ENCODE data around the gene INTS4.
"Not testable (repeated sequence)": the region's sequence is repeated elsewhere in the genome, so short reads cannot be mapped to it uniquely, and the experiment has no call there.

The INTS4 gene

GRCh38 chr11:77889045-77889444 lies 105.4 kb downstream of the INTS4 start:
- H3K4me3 ChIP-seq (ENCODE audit: low read length); H3K9ac ChIP-seq (ENCODE audit: low read length); H3K4me1 ChIP-seq (ENCODE audit: control insufficient read depth, low read depth, low read length); H3K9me3 ChIP-seq (ENCODE audit: control insufficient read depth, low read depth, low read length); H3K27me3 ChIP-seq (ENCODE audit: control insufficient read depth, insufficient read depth, low read length); H3K27ac ChIP-seq (ENCODE audit: low read length): not testable (repeated sequence)
- peaks cover 14% of the 10 kb centered on the region for H3K36me3 ChIP-seq (ENCODE audit: control insufficient read depth, low read depth, low read length)

- no peaks in the 10 kb centered on the region for H3K27me3 ChIP-seq (ENCODE audit: control insufficient read depth, insufficient read depth, low read length)
- H3K9me3 ChIP-seq (ENCODE audit: control insufficient read depth, low read depth, low read length), result no peaks in the 10 kb centered on the region
- no peak overlapping the region for H3K27ac ChIP-seq (ENCODE audit: low read length)
- no peak overlapping the region for H3K9ac ChIP-seq (ENCODE audit: low read length)
- H3K4me3 ChIP-seq (ENCODE audit: low read length), result no peak overlapping the region
- H3K36me3 ChIP-seq (ENCODE audit: control insufficient read depth, low read depth, low read length), result peaks cover 28% of the 10 kb centered on the region
- no peaks in the 10 kb centered on the region for H3K4me1 ChIP-seq (ENCODE audit: control insufficient read depth, low read depth, low read length)
Measured at GRCh38 chr11:77886401-77886800, 108.1 kb downstream of the INTS4 start.

- Histone ChIP-seq H3K27me3 (ENCODE audit: control insufficient read depth, insufficient read depth, low read length) (no peaks in the 10 kb centered on the region), H3K27ac (ENCODE audit: low read length) (no peak overlapping the region)
Measured at GRCh38 chr11:77884829-77885190, 109.7 kb downstream of the INTS4 start.

GRCh38 chr11:77884186-77884828 lies 110.2 kb downstream of the INTS4 start:
- peaks cover 30% of the 10 kb centered on the region for H3K36me3 ChIP-seq (ENCODE audit: control insufficient read depth, low read depth, low read length)
- H3K9me3 ChIP-seq (ENCODE audit: control insufficient read depth, low read depth, low read length), result no peaks in the 10 kb centered on the region
- no peak overlapping the region for H3K9ac ChIP-seq (ENCODE audit: low read length)
- H3K27ac ChIP-seq (ENCODE audit: low read length), result no peak overlapping the region
- H3K4me3 ChIP-seq (ENCODE audit: low read length), result no peak overlapping the region
- H3K4me1 ChIP-seq (ENCODE audit: control insufficient read depth, low read depth, low read length), result no peaks in the 10 kb centered on the region
- no peaks in the 10 kb centered on the region for H3K27me3 ChIP-seq (ENCODE audit: control insufficient read depth, insufficient read depth, low read length)

More at GRCh38 chr11:77884829-77885190, 109.7 kb downstream of the INTS4 start:
- Histone ChIP-seq H3K36me3 (ENCODE audit: control insufficient read depth, low read depth, low read length) (peaks cover 28% of the 10 kb centered on the region), H3K4me1 (ENCODE audit: control insufficient read depth, low read depth, low read length) (no peaks in the 10 kb centered on the region), H3K9ac (ENCODE audit: low read length) (no peak overlapping the region), H3K9me3 (ENCODE audit: control insufficient read depth, low read depth, low read length) (no peaks in the 10 kb centered on the region), H3K4me3 (ENCODE audit: low read length) (no peak overlapping the region)

GRCh38 chr11:77883775-77884174 lies 110.7 kb downstream of the INTS4 start:
- Histone ChIP-seq H3K27me3 (ENCODE audit: control insufficient read depth, insufficient read depth, low read length) (no peaks in the 10 kb centered on the region), H3K36me3 (ENCODE audit: control insufficient read depth, low read depth, low read length) (peaks cover 34% of the 10 kb centered on the region), H3K27ac (ENCODE audit: low read length) (no peak overlapping the region), H3K4me3 (ENCODE audit: low read length) (no peak overlapping the region), H3K4me1 (ENCODE audit: control insufficient read depth, low read depth, low read length) (no peaks in the 10 kb centered on the region), H3K9ac (ENCODE audit: low read length) (no peak overlapping the region), H3K9me3 (ENCODE audit: control insufficient read depth, low read depth, low read length) (no peaks in the 10 kb centered on the region)

GRCh38 chr11:77882396-77882795 lies 112.1 kb downstream of the INTS4 start:
- H3K27me3 ChIP-seq (ENCODE audit: control insufficient read depth, insufficient read depth, low read length), result no peaks in the 10 kb centered on the region
- H3K27ac ChIP-seq (ENCODE audit: low read length), result no peak overlapping the region
- H3K4me3 ChIP-seq (ENCODE audit: low read length), result no peak overlapping the region
- no peak overlapping the region for H3K9ac ChIP-seq (ENCODE audit: low read length)
- no peaks in the 10 kb centered on the region for H3K9me3 ChIP-seq (ENCODE audit: control insufficient read depth, low read depth, low read length)
- peaks cover 39% of the 10 kb centered on the region for H3K36me3 ChIP-seq (ENCODE audit: control insufficient read depth, low read depth, low read length)
- no peaks in the 10 kb centered on the region for H3K4me1 ChIP-seq (ENCODE audit: control insufficient read depth, low read depth, low read length)

- Histone ChIP-seq H3K9ac (ENCODE audit: low read length) (no peak overlapping the region), H3K36me3 (ENCODE audit: control insufficient read depth, low read depth, low read length) (peaks cover 33% of the 10 kb centered on the region), H3K4me3 (ENCODE audit: low read length) (no peak overlapping the region), H3K27me3 (ENCODE audit: control insufficient read depth, insufficient read depth, low read length) (no peaks in the 10 kb centered on the region), H3K4me1 (ENCODE audit: control insufficient read depth, low read depth, low read length) (peaks cover 6% of the 10 kb centered on the region), H3K27ac (ENCODE audit: low read length) (no peak overlapping the region), H3K9me3 (ENCODE audit: control insufficient read depth, low read depth, low read length) (no peaks in the 10 kb centered on the region)
Measured at GRCh38 chr11:77879218-77879617, 115.2 kb downstream of the INTS4 start.

GRCh38 chr11:77878247-77878646 lies 116.2 kb downstream of the INTS4 start:
- not testable (repeated sequence) for H3K27ac ChIP-seq (ENCODE audit: low read length); H3K9ac ChIP-seq (ENCODE audit: low read length)

GRCh38 chr11:77876045-77876444 lies 118.4 kb downstream of the INTS4 start:
- H3K36me3 ChIP-seq (ENCODE audit: control insufficient read depth, low read depth, low read length), result peaks cover 15% of the 10 kb centered on the region
- no peaks in the 10 kb centered on the region for H3K9me3 ChIP-seq (ENCODE audit: control insufficient read depth, low read depth, low read length)
- no peak overlapping the region for H3K9ac ChIP-seq (ENCODE audit: low read length)
- no peak overlapping the region for H3K27ac ChIP-seq (ENCODE audit: low read length)
- peaks cover 6% of the 10 kb centered on the region for H3K4me1 ChIP-seq (ENCODE audit: control insufficient read depth, low read depth, low read length)
- H3K4me3 ChIP-seq (ENCODE audit: low read length), result no peak overlapping the region
- no peaks in the 10 kb centered on the region for H3K27me3 ChIP-seq (ENCODE audit: control insufficient read depth, insufficient read depth, low read length)

More at GRCh38 chr11:77878247-77878646, 116.2 kb downstream of the INTS4 start:
- H3K4me3 ChIP-seq (ENCODE audit: low read length); H3K27me3 ChIP-seq (ENCODE audit: control insufficient read depth, insufficient read depth, low read length); H3K9me3 ChIP-seq (ENCODE audit: control insufficient read depth, low read depth, low read length); H3K4me1 ChIP-seq (ENCODE audit: control insufficient read depth, low read depth, low read length): not testable (repeated sequence)
- peaks cover 24% of the 10 kb centered on the region for H3K36me3 ChIP-seq (ENCODE audit: control insufficient read depth, low read depth, low read length)

GRCh38 chr11:77874206-77874605 lies 120.3 kb downstream of the INTS4 start:
- H3K36me3 ChIP-seq (ENCODE audit: control insufficient read depth, low read depth, low read length), result peaks cover 12% of the 10 kb centered on the region
- no peak overlapping the region for H3K4me3 ChIP-seq (ENCODE audit: low read length)
- peaks cover 6% of the 10 kb centered on the region for H3K4me1 ChIP-seq (ENCODE audit: control insufficient read depth, low read depth, low read length)
- H3K9ac ChIP-seq (ENCODE audit: low read length), result no peak overlapping the region
- no peaks in the 10 kb centered on the region for H3K9me3 ChIP-seq (ENCODE audit: control insufficient read depth, low read depth, low read length)
- no peaks in the 10 kb centered on the region for H3K27me3 ChIP-seq (ENCODE audit: control insufficient read depth, insufficient read depth, low read length)
- H3K27ac ChIP-seq (ENCODE audit: low read length), result no peak overlapping the region

- no peak overlapping the region for H3K9ac ChIP-seq (ENCODE audit: low read length)
- no peaks in the 10 kb centered on the region for H3K9me3 ChIP-seq (ENCODE audit: control insufficient read depth, low read depth, low read length)
- no peaks in the 10 kb centered on the region for H3K27me3 ChIP-seq (ENCODE audit: control insufficient read depth, insufficient read depth, low read length)
- no peak overlapping the region for H3K4me3 ChIP-seq (ENCODE audit: low read length)
- peaks cover 5% of the 10 kb centered on the region for H3K36me3 ChIP-seq (ENCODE audit: control insufficient read depth, low read depth, low read length)
- no peak overlapping the region for H3K27ac ChIP-seq (ENCODE audit: low read length)
- peaks cover 6% of the 10 kb centered on the region for H3K4me1 ChIP-seq (ENCODE audit: control insufficient read depth, low read depth, low read length)
Measured at GRCh38 chr11:77873345-77873744, 121.1 kb downstream of the INTS4 start.

- no peak overlapping the region for H3K9ac ChIP-seq (ENCODE audit: low read length)
- H3K27ac ChIP-seq (ENCODE audit: low read length), result no peak overlapping the region
- no peak overlapping the region for H3K4me3 ChIP-seq (ENCODE audit: low read length)
- H3K27me3 ChIP-seq (ENCODE audit: control insufficient read depth, insufficient read depth, low read length), result no peaks in the 10 kb centered on the region
- no peaks in the 10 kb centered on the region for H3K9me3 ChIP-seq (ENCODE audit: control insufficient read depth, low read depth, low read length)
- peaks cover 4% of the 10 kb centered on the region for H3K36me3 ChIP-seq (ENCODE audit: control insufficient read depth, low read depth, low read length)
- peaks cover 6% of the 10 kb centered on the region for H3K4me1 ChIP-seq (ENCODE audit: control insufficient read depth, low read depth, low read length)
Measured at GRCh38 chr11:77871855-77872254, 122.6 kb downstream of the INTS4 start.
